SK-N-MC (cell line): ENCODE results near the gene BEAN1.
"Not testable (repeated sequence)": the region's sequence is repeated elsewhere in the genome, so short reads cannot be mapped to it uniquely, and the experiment has no call there.

Experiments
- DNase-seq: peaks from one replicate; pipeline ENCODE4 v3.0.0-alpha.2; 2011; ENCODE audit warnings: low read depth, low spot score
- H3K27ac ChIP-seq: fragments of 200-600 bp; sonication (generic); 2 replicates; pipeline ENCODE4 v1.5.1; 2016; ENCODE audit warnings: mixed run types
- H3K36me3 ChIP-seq: fragments of 200-600 bp; sonication (generic); 2 replicates; pipeline ENCODE4 v1.6.1; 2017; ENCODE audit warnings: antibody characterized with exemption, low read length, mixed read lengths; ENCODE audit not compliant: insufficient read depth
- H3K4me3 ChIP-seq: fragments of 200-600 bp; sonication (generic); 2 replicates; pipeline ENCODE4 v1.5.1; 2016
- H3K9ac ChIP-seq: fragments of 200-600 bp; sonication (generic); 2 replicates; pipeline ENCODE4 v1.8.0; 2017; ENCODE audit warnings: mixed run types, mixed read lengths; ENCODE audit not compliant: insufficient read length
- H3K9me3 ChIP-seq: fragments of 200-600 bp; sonication (generic); 2 replicates; pipeline ENCODE4 v1.6.1; 2017; ENCODE audit warnings: low read depth, mild to moderate bottlenecking, antibody characterized with exemption, low read length, moderate library complexity, mixed read lengths
- EZH2 ChIP-seq: fragments of 200-600 bp; sonication (generic); IDR thresholded peaks from one replicate; pipeline ENCODE4 v1.6.1; 2017; ENCODE audit warnings: antibody characterized with exemption
- FOXP2 ChIP-seq: optimal IDR thresholded peaks from 2 replicates; pipeline ENCODE3; 2011; ENCODE audit warnings: mild to moderate bottlenecking, moderate library complexity; ENCODE audit not compliant: insufficient read depth; ENCODE audit errors: extremely low read length, control extremely low read depth
- POLR2AphosphoS5 ChIP-seq: IDR thresholded peaks from 2 replicates; pipeline ENCODE4 v1.6.1; 2012; ENCODE audit warnings: mild to moderate bottlenecking, low read depth, low read length, borderline replicate concordance

Gene BEAN1

GRCh38 chr16:66454751-66455150 lies 27.7 kb downstream of the BEAN1 start:
- TF ChIP-seq POLR2AphosphoS5 (no peak), FOXP2 (no peak), EZH2 (no peak)
- Histone ChIP-seq H3K27ac (no peak overlapping the region), H3K9ac (no peak overlapping the region), H3K9me3 (no peaks in the 10 kb centered on the region), H3K36me3 (no peaks in the 10 kb centered on the region), H3K4me3 (no peak overlapping the region)
- DNase-seq, result no peak

- Histone ChIP-seq H3K4me3 (no peak overlapping the region), H3K9me3 (no peaks in the 10 kb centered on the region), H3K27ac (no peak overlapping the region), H3K9ac (no peak overlapping the region), H3K36me3 (no peaks in the 10 kb centered on the region)
- no peak for DNase-seq
- TF ChIP-seq FOXP2, result no peak
- TF ChIP-seq EZH2, result no peak
- TF ChIP-seq POLR2AphosphoS5, result no peak
These were observed 28.9 kb downstream of the BEAN1 start for GRCh38 chr16:66455970-66456369.

DNA sequence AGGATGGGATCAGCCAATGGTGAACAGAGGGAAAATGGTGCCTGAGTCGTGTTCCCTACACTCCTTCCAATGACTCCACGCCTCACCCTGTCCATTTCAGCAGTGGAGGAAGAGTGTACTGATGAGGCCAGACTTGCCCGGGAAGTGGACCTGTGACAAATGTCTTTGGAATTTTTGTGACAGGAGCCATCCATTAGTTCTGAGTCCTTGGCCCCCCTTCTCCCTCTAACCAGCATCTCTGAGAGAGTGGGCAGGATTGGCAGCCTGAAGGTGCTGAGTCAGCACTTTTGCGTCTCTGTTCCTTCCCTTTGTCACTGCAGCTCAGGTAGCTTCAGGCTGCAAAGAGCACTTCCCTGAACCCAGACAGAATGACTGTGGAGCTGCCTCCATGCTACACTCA lies 30.8 kb downstream of the BEAN1 start:
- Histone ChIP-seq H3K4me3 (no peak overlapping the region), H3K36me3 (no peaks in the 10 kb centered on the region), H3K9me3 (no peaks in the 10 kb centered on the region), H3K27ac (no peak overlapping the region), H3K9ac (no peak overlapping the region)
- no peak for TF ChIP-seq POLR2AphosphoS5
- TF ChIP-seq FOXP2, result no peak
- TF ChIP-seq EZH2, result no peak
- DNase-seq, result no peak

DNA sequence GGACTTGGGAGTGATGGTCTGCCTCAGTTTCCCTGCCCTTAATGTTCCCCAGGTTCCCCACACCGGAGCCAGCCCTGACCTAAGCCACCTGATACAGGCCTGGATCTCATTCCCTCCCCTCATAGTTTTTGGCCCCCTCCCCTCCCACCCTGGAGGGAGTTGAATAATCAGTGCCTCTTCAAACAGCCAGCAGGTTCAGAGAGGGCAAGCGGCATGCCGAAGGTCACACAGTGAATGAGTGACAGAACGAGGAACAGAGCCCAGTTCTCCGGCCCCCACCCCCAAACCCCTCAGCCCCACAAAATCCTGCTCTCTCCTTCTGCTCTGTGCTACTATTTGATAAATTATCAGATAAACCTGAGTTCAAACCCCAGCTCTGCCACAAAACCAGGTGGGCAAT lies 31.2 kb downstream of the BEAN1 start:
- no peaks in the 10 kb centered on the region for H3K36me3 ChIP-seq
- DNase-seq, result no peak
- no peak overlapping the region for H3K9ac ChIP-seq
- TF ChIP-seq FOXP2 (no peak), EZH2 (no peak), POLR2AphosphoS5 (no peak)
- no peak overlapping the region for H3K27ac ChIP-seq
- H3K4me3 ChIP-seq, result no peak overlapping the region
- no peaks in the 10 kb centered on the region for H3K9me3 ChIP-seq

GRCh38 chr16:66458853-66459252 lies 31.8 kb downstream of the BEAN1 start:
- no peak for TF ChIP-seq EZH2
- no peak for TF ChIP-seq FOXP2
- no peak for TF ChIP-seq POLR2AphosphoS5
- Histone ChIP-seq H3K9me3 (no peaks in the 10 kb centered on the region), H3K36me3 (no peaks in the 10 kb centered on the region), H3K9ac (no peak overlapping the region), H3K4me3 (no peak overlapping the region), H3K27ac (no peak overlapping the region)
- no peak for DNase-seq

GRCh38 chr16:66459878-66460277 lies 32.8 kb downstream of the BEAN1 start:
- Histone ChIP-seq H3K9me3 (no peaks in the 10 kb centered on the region), H3K27ac (no peak overlapping the region), H3K9ac (no peak overlapping the region), H3K4me3 (no peak overlapping the region), H3K36me3 (no peaks in the 10 kb centered on the region)
- DNase-seq, result no peak
- TF ChIP-seq EZH2 (no peak), POLR2AphosphoS5 (no peak), FOXP2 (no peak)

DNA sequence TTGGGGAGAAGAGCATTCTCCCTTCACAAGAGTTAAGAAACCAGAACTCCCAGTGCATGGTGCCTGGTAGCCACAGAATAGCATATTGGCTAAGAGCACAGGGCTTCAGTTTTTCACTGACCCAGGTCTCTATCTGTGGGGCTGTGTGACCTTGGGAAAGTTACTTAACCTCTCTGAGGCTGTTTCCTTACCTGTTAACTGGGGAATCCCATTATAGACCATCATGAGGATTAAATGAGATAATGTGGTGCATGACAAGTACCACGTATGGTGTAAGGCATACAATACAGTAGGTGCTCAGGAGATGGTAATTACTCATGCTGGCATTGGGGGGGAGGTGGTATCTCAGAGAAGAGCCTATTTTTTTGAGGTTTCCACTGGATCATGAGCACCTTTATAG lies 33.6 kb downstream of the BEAN1 start:
- Histone ChIP-seq H3K9ac (no peak overlapping the region), H3K27ac (no peak overlapping the region), H3K4me3 (no peak overlapping the region), H3K36me3 (no peaks in the 10 kb centered on the region), H3K9me3 (no peaks in the 10 kb centered on the region)
- TF ChIP-seq EZH2 (no peak), FOXP2 (no peak), POLR2AphosphoS5 (no peak)
- DNase-seq, result no peak

- H3K9ac ChIP-seq, result no peak overlapping the region
- H3K4me3 ChIP-seq, result no peak overlapping the region
- H3K36me3 ChIP-seq, result no peaks in the 10 kb centered on the region
- DNase-seq, result no peak
- H3K9me3 ChIP-seq, result no peaks in the 10 kb centered on the region
- TF ChIP-seq FOXP2 (no peak), EZH2 (no peak), POLR2AphosphoS5 (no peak)
- no peak overlapping the region for H3K27ac ChIP-seq
These were observed 35.8 kb downstream of the BEAN1 start for GRCh38 chr16:66462912-66463311.

DNA sequence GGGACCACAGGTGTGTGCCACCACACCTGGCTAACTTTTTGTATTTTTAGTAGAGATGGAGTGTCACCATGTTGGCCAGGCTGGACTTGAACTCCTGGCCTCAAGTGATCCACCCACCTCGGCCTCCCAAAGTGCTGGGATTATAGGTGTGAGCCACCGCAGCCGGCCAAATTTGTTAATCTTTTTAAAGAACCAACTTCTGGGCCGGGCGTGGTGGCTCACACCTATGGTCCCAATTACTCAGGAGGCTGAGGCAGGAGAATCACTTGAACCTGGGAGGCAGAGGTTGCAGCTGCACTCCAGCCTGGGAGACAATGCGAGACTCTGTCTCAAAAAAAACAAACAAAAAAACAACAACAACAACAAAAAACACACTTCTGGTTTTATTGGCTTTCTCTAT lies 38.9 kb downstream of the BEAN1 start:
- not testable (repeated sequence) for DNase-seq, H3K27ac ChIP-seq, H3K4me3 ChIP-seq, H3K36me3 ChIP-seq, H3K9me3 ChIP-seq, H3K9ac ChIP-seq

GRCh38 chr16:66466636-66467035 lies 39.5 kb downstream of the BEAN1 start:
- not testable (repeated sequence) for H3K27ac ChIP-seq, H3K9me3 ChIP-seq, H3K9ac ChIP-seq, DNase-seq, H3K36me3 ChIP-seq, H3K4me3 ChIP-seq
